B cell (primary cell): ENCODE results near the gene PILRB. TPM values are rescaled to one million over a fixed set of nuclear protein-coding genes. Genes with fewer than 3 reads are reported as not detected.
"Not testable (repeated sequence)": the region's sequence is repeated elsewhere in the genome, so short reads cannot be mapped to it uniquely, and the experiment has no call there.

Experiments used
- ATAC-seq: fragments of 200-7000 bp; cut with Tn5 transposase; one replicate; pipeline ENCODE4 v1.10.0; 2021; ENCODE audit warnings: low read depth, mild to moderate bottlenecking, moderate number of reproducible peaks, moderate library complexity
- CTCF ChIA-PET: fragments of 350-600 bp; sonication (Branson Sonifier 250); formaldehyde crosslinking; loops from one replicate; lab custom pipeline; 2021; ENCODE audit warnings: antibody characterized with exemption, inconsistent platforms; lab: Charles Lee
- POLR2A ChIA-PET: fragments of 350-600 bp; sonication (Branson Sonifier 250); formaldehyde crosslinking; loops from one replicate; lab custom pipeline; 2021; ENCODE audit warnings: antibody characterized with exemption; lab: Charles Lee
- DNase-seq: peaks from one replicate; pipeline ENCODE4 v3.0.0; 2013
- H2AFZ ChIP-seq: 2 replicates; pipeline ENCODE4 v1.6.1; 2012; ENCODE audit warnings: mild to moderate bottlenecking, low read depth, low read length; ENCODE audit not compliant: insufficient read depth, poor library complexity, severe bottlenecking
- H3K27ac ChIP-seq, 2 donors: 1 replicate in 1 of 2; 2 replicates in 1 of 2; pipeline ENCODE4 v1.5.1; 2012 to 2013; ENCODE audit warnings: low read length in 2 of 2, mild to moderate bottlenecking in 2 of 2, moderate library complexity in 1 of 2
- H3K27me3 ChIP-seq, 4 experiments: fragments of 200-600 bp in 1 of 4; sonication (generic) in 1 of 4; replicated peaks in 1 of 4; 1 replicate in 2 of 4; 2 replicates in 2 of 4; pipeline versions ENCODE4 v1.6.1 to v1.7.0; 2013 to 2016; ENCODE audit warnings: low read length in 3 of 4, mild to moderate bottlenecking in 2 of 4, mixed read lengths in 1 of 4, moderate library complexity in 1 of 4; ENCODE audit not compliant: insufficient read depth in 4 of 4, control insufficient read depth in 3 of 4; ENCODE audit errors: control extremely low read depth in 1 of 4
- H3K36me3 ChIP-seq, 2 experiments: replicated peaks in 1 of 2; 1 replicate in 1 of 2; 2 replicates in 1 of 2; pipeline versions ENCODE4 v1.6.1 to v1.7.1; 2013; ENCODE audit warnings: low read length in 1 of 2; ENCODE audit not compliant: insufficient read depth in 2 of 2, control insufficient read depth in 1 of 2; ENCODE audit errors: control extremely low read depth in 1 of 2, extremely low read depth in 1 of 2
- H3K4me1 ChIP-seq, 2 donors: fragments of 200-600 bp in 1 of 2; sonication (generic) in 1 of 2; 1 replicate in 1 of 2; 2 replicates in 1 of 2; pipeline versions ENCODE4 v1.5.1 to v1.6.1; 2013 to 2017; ENCODE audit warnings: low read length in 2 of 2; ENCODE audit not compliant: control insufficient read depth in 2 of 2, insufficient read depth in 2 of 2
- H3K4me2 ChIP-seq: replicated peaks from 2 replicates; pipeline ENCODE3; 2012; ENCODE audit warnings: mild to moderate bottlenecking, low read depth, low read length; ENCODE audit not compliant: poor library complexity, severe bottlenecking
- H3K4me3 ChIP-seq, 5 experiments: fragments of 200-600 bp in 1 of 5; sonication (generic) in 1 of 5; 1 replicate in 3 of 5; 2 replicates in 2 of 5; pipeline versions ENCODE4 v1.5.1 to v1.7.0; 2011 to 2016; ENCODE audit warnings: low read length in 4 of 5, mild to moderate bottlenecking in 4 of 5, low read depth in 2 of 5, control low read depth in 1 of 5, moderate library complexity in 1 of 5; ENCODE audit not compliant: insufficient read depth in 1 of 5; ENCODE audit errors: control extremely low read depth in 1 of 5, extremely low read depth in 1 of 5
- H3K79me2 ChIP-seq: fragments of 200-600 bp; sonication (generic); one replicate; pipeline ENCODE4 v1.6.0; 2016; ENCODE audit warnings: low read length; ENCODE audit not compliant: control insufficient read depth, insufficient read depth
- H3K9ac ChIP-seq: fragments of 200-600 bp; sonication (generic); 2 replicates; pipeline ENCODE4 v1.6.1; 2017; ENCODE audit warnings: mild to moderate bottlenecking, low read length, moderate library complexity
- H3K9me3 ChIP-seq, 3 donors: one replicate each; pipeline versions ENCODE4 v1.6.1 to v1.7.1; 2013; ENCODE audit warnings: low read length in 2 of 3; ENCODE audit not compliant: control insufficient read depth in 2 of 3, insufficient read depth in 1 of 3; ENCODE audit errors: control extremely low read depth in 1 of 3
- H4K20me1 ChIP-seq: 2 replicates; pipeline ENCODE4 v1.6.0; 2012; ENCODE audit warnings: mild to moderate bottlenecking, low read length; ENCODE audit not compliant: insufficient read depth, control insufficient read depth, poor library complexity, severe bottlenecking
- H3K27ac Mint-ChIP-seq: one replicate; pipeline ENCODE4 v1.8.0; 2021; ENCODE audit warnings: mixed read lengths
- H3K27me3 Mint-ChIP-seq: one replicate; pipeline ENCODE4 v1.8.0; 2021; ENCODE audit warnings: mixed read lengths
- H3K4me1 Mint-ChIP-seq: one replicate; pipeline ENCODE4 v1.8.0; 2021; ENCODE audit warnings: mixed read lengths
- H3K4me3 Mint-ChIP-seq: one replicate; pipeline ENCODE4 v1.8.0; 2021; ENCODE audit warnings: mixed read lengths
- H3K9me3 Mint-ChIP-seq: one replicate; pipeline ENCODE4 v1.8.0; 2022; ENCODE audit warnings: mixed read lengths; ENCODE audit not compliant: insufficient read depth
- EZH2 ChIP-seq: IDR thresholded peaks from 2 replicates; pipeline ENCODE4 v1.6.1; 2012; ENCODE audit warnings: borderline replicate concordance, low read depth, mild to moderate bottlenecking, moderate library complexity, low read length; ENCODE audit not compliant: insufficient read depth, poor library complexity, severe bottlenecking
- WGBS: methylation state at CpG from one replicate; pipeline ENCODE4 v1.1.5; 2013; ENCODE audit warnings: missing lambda C conversion rate; ENCODE audit not compliant: insufficient coverage; 5-methylcytosine and 5-hydroxymethylcytosine counted together
- intact Hi-C: fragments of 100-400 bp; cut with micrococcal nuclease; formaldehyde crosslinking; loops from one replicate; pipeline ENCODE4 v1.10.0; 2022
- polyA plus RNA-seq: library from polyadenylated mRNA; depleted of rRNA; stranded (reverse); fragments of >200 nt; gene quantifications from 2 replicates; pipeline ENCODE4 v1.2.3, GENCODE V29; 2012
- total RNA-seq, 2 donors: library from RNA; stranded (reverse); fragments of 120-200 nt in 1 of 2; gene quantifications; 1 replicate in 1 of 2; 2 replicates in 1 of 2; pipeline versions ENCODE4 v1.2.3 to v1.2.4, GENCODE V29; 2013 to 2022
- TF ChIP-seq, protein P1 (sequence below): fragments of 200-600 bp; IDR thresholded peaks from one replicate; pipeline ENCODE4 v1.8.0; 2022; ENCODE audit warnings: antibody characterized with exemption, mild to moderate bottlenecking

The PILRB gene
- total and polyA plus RNA-seq, 2 donors (not counting 1 experiment from before 2014, with no cell fraction given), result 162 to 391 TPM

DNA sequence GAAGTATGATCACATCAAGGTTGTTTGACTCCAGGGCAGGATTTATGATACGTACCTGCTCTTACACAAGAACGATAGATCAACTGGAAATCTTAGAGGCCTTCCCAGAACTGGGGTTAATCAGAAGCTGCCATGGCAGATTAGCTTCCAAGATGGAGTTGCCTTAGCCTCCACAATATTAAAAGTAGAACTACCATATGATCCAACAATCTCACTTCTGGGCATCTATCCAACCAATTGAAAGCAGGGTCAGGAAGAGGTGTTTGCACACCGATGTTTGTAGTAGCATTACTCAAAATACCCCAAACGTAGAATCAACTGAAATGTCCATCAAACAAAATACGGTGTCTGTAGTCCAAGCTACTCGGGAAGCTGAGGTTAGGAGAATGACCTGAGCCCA lies 6.6 kb downstream of the PILRB start:
- no peak overlapping the region for H2AFZ ChIP-seq
- H3K9me3 ChIP-seq, result no peaks in the 10 kb centered on the region
- no peaks in the 10 kb centered on the region for H3K27me3 Mint-ChIP-seq
- intact Hi-C loops, result no loop called here
- DNase-seq (no peak), ATAC-seq (no peak)
- peak overlapping the region; percentile 39 for H3K27ac Mint-ChIP-seq
- peaks cover 56% of the 10 kb centered on the region for H3K4me1 Mint-ChIP-seq
- WGBS, result 100% methylated on average over 2 of the region's 6 CpGs
- no peak overlapping the region for H3K9ac ChIP-seq
- POLR2A ChIA-PET, result no interaction called here
- peaks cover 0 to 32% of the 10 kb centered on the region in 2 experiments for H3K36me3 ChIP-seq
- no peak overlapping the region for H3K27ac ChIP-seq
- no peaks in the 10 kb centered on the region for H3K27me3 ChIP-seq
- no peak overlapping the region for H3K4me3 Mint-ChIP-seq
- H4K20me1 ChIP-seq, result no peaks in the 10 kb centered on the region
- no peaks in the 10 kb centered on the region for H3K79me2 ChIP-seq
- no peaks in the 10 kb centered on the region for H3K9me3 Mint-ChIP-seq
- CTCF ChIA-PET, result interaction anchor here (2.3 kb wide), 1 partner anchor 43 kb away, joined by 21 read pairs; no protein-coding TSS in a partner anchor
- TF ChIP-seq, protein P1, sequence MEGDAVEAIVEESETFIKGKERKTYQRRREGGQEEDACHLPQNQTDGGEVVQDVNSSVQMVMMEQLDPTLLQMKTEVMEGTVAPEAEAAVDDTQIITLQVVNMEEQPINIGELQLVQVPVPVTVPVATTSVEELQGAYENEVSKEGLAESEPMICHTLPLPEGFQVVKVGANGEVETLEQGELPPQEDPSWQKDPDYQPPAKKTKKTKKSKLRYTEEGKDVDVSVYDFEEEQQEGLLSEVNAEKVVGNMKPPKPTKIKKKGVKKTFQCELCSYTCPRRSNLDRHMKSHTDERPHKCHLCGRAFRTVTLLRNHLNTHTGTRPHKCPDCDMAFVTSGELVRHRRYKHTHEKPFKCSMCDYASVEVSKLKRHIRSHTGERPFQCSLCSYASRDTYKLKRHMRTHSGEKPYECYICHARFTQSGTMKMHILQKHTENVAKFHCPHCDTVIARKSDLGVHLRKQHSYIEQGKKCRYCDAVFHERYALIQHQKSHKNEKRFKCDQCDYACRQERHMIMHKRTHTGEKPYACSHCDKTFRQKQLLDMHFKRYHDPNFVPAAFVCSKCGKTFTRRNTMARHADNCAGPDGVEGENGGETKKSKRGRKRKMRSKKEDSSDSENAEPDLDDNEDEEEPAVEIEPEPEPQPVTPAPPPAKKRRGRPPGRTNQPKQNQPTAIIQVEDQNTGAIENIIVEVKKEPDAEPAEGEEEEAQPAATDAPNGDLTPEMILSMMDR, result no peak
- no peak for TF ChIP-seq EZH2
- H3K4me1 ChIP-seq, result peaks cover 43 to 47% of the 10 kb centered on the region in 2 donors
- no peak overlapping the region for H3K4me3 ChIP-seq
- no peak overlapping the region for H3K4me2 ChIP-seq

DNA sequence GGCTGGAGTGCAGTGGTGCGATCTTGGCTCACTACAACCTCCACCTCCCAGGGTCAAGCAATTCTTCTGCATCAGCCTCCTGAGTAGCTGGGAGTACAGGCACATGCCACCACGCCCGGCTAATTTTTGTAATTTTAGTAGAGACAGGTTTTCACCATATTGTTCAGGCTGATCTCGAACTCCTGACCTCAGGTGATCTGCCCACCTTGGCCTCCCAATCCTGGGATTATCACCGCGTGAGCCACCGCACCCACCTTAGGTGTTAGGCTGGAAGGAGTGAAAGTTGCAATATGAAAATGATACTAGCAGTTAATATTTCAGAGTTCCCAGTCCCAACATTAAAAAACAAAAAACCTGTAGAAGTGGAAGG lies 8.1 kb downstream of the PILRB start:
- H3K27me3 ChIP-seq, H3K4me3 ChIP-seq, H3K27me3 Mint-ChIP-seq, H3K9ac ChIP-seq, DNase-seq, H4K20me1 ChIP-seq, intact Hi-C loops, H3K9me3 ChIP-seq, ATAC-seq, H3K79me2 ChIP-seq, H2AFZ ChIP-seq, H3K9me3 Mint-ChIP-seq: not testable (repeated sequence)
- Histone ChIP-seq H3K27ac (peak overlapping the region; percentile 97 to 99), H3K4me2 (peak overlapping the region; percentile 72), H3K4me1 (peaks cover 58 to 62% of the 10 kb centered on the region in 2 donors), H3K36me3 (peaks cover 0 to 22% of the 10 kb centered on the region in 2 experiments)
- H3K4me3 Mint-ChIP-seq, result peak overlapping the region; percentile 51
- H3K4me1 Mint-ChIP-seq, result peaks cover 64% of the 10 kb centered on the region
- H3K27ac Mint-ChIP-seq, result peak overlapping the region; percentile 99
- ChIA-PET POLR2A (interaction anchor here (0.7 to 1.0 kb wide), 2 partner anchors 31 to 114 kb away, joined by 5 to 9 read pairs; no protein-coding TSS in a partner anchor), CTCF (interaction anchor here (0.6 to 2.3 kb wide), 6 partner anchors 19 to 59 kb away, joined by 3 to 21 read pairs (median 4); no protein-coding TSS in a partner anchor)
- 78% methylated on average over 1 of the region's 7 CpGs for WGBS
